ENCODE results near the gene LMOD2.

DNA sequence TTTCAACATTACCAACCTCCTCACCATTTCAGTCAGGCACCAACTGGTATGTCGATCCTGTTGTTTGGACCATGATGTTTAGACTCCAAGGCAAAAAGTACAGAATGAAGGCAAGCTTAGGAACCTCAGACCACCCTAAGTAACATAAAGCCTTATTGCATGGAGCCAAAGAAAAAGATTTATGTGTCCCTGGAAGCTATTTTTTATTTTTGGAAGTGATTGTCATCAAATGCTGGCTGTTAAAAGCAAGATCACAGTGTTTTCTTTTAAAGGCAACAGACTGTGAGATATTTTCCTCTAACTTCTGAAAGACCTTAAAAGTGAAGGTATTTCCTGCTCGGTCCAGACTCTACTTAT, 45.8 kb upstream of the LMOD2 start:
- TF ChIP-seq, protein P1, sequence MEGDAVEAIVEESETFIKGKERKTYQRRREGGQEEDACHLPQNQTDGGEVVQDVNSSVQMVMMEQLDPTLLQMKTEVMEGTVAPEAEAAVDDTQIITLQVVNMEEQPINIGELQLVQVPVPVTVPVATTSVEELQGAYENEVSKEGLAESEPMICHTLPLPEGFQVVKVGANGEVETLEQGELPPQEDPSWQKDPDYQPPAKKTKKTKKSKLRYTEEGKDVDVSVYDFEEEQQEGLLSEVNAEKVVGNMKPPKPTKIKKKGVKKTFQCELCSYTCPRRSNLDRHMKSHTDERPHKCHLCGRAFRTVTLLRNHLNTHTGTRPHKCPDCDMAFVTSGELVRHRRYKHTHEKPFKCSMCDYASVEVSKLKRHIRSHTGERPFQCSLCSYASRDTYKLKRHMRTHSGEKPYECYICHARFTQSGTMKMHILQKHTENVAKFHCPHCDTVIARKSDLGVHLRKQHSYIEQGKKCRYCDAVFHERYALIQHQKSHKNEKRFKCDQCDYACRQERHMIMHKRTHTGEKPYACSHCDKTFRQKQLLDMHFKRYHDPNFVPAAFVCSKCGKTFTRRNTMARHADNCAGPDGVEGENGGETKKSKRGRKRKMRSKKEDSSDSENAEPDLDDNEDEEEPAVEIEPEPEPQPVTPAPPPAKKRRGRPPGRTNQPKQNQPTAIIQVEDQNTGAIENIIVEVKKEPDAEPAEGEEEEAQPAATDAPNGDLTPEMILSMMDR (IDR thresholded peaks at IDR 0.05; ENCODE audit: low read length): no peak
- no peak for TF ChIP-seq EZH2 (IDR thresholded peaks at IDR 0.05; ENCODE audit: borderline replicate concordance, low read length)

Measured in OCI-LY1 (cell line).